GM19351 (cell line): ENCODE data around the gene LARP4.
"Not testable (repeated sequence)": the region's sequence is repeated elsewhere in the genome, so short reads cannot be mapped to it uniquely, and the experiment has no call there.

Experiments used
- ATAC-seq: cut with Tn5 transposase; IDR thresholded peaks from one replicate; pipeline ENCODE4 v1.9.1; 2021; ENCODE audit warnings: mild to moderate bottlenecking, moderate library complexity; ENCODE audit not compliant: unreplicated experiment

Gene LARP4

DNA sequence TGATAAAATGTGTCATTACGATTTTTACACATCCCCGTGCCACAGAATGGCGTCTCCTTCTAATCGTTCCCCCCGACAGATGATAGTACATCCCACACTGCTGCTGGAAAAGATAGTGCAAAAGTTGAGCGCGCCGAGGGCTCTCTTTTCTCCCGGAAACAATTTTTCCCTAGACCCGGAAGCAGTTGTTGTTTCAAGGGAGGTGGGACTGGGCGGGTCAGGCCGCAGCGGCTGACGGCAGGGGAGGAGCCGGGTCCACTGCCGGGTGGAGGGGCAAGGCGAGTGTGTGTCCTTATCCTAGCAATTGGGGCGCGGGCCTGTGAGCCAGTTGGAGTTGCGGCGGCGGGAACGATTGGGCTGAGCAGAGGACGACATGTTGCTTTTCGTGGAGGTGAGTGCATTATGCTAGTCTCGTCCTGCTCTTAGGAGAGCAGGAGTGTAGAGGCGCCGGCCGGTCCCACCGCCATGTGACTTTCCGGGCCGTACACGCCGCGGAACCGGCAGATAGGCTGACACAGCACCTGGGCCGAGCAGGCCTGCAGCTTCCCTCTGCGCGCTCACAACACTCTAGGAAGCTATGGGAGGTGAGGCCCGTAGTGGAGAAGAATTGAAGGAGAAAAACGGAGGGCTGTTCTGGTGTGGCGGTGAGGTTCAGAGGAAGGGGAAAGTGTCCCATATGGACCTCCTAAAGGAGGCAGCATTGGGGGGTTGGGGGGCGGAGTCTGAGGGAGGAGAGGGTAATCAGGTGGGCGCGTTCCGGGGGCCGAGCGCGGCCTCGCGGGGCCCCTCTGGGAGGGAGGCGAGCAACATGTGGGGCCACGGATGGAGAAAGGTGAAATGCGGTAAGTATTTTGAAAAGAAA is at the start of gene LARP4:
Gene LARP4 (plus strand): TSS at position 248 of the 862 bp plus-strand sequence. CDS start 126 bp downstream, at position 374.
- peak; percentile 95 for ATAC-seq

DNA sequence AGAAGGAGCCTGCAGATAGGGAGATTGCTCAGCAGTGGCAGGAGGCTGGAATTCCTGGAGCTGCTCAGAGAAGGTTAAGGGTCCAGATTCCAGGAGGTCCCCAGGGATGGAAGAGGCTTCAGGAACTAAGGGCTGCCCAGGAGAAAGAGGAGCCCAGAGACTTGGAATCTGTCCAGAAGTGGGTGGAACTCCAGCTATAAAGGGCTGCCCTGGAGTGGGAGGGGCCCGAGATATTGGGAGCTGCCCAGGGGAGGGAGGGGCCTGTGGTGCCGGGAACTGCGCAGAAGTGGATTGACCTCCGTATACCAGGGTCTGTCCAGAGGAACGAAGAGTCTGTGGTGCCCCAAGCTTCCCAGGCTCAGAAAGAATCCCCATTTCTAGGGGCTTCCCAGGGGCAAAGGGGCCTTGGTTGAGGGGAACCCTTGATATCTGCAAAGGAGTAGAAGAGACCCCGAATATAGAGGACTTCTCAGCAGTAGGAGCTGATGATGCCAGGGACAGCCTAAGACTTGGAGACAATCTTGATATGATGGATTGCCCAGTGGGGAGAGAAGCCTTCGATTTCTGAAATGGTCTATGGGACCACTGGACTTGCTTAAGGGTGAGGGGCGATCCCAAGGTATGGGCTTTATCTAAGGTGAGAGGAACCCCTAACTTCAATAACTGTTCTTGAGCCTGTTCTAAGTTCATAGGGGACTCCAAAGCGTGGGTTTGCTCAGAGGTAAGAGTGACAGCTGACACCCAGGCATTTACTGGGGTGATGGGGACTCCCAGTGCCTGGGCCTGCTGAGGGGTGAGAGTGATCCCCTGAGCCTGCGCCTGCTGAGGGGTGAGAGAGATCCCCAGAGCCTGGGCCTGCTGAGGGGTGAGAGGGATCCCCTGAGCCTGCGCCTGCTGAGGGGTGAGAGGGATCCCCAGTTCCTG is 49.3 kb upstream of the LARP4 start:
- no peak for ATAC-seq

DNA sequence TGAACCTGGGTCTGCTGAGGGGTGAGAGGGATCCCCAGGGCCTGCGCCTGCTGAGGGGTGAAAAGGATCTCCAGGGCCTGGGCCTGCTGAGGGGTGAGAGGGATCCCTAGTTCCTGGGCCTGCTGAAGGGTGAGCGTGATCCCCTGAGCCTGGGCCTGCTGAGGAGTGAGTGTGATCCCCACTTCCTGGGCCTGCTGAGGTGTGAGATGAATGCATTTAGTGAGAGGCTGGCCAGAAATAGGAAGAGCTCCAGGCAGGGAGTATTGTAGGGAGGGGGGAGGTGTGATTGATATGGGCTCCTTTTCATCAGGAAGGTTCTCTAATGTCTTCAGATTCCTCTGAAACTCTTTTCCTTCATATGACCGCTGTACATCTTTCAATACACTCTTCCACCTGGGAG is 47.3 kb upstream of the LARP4 start:
- no peak for ATAC-seq

DNA sequence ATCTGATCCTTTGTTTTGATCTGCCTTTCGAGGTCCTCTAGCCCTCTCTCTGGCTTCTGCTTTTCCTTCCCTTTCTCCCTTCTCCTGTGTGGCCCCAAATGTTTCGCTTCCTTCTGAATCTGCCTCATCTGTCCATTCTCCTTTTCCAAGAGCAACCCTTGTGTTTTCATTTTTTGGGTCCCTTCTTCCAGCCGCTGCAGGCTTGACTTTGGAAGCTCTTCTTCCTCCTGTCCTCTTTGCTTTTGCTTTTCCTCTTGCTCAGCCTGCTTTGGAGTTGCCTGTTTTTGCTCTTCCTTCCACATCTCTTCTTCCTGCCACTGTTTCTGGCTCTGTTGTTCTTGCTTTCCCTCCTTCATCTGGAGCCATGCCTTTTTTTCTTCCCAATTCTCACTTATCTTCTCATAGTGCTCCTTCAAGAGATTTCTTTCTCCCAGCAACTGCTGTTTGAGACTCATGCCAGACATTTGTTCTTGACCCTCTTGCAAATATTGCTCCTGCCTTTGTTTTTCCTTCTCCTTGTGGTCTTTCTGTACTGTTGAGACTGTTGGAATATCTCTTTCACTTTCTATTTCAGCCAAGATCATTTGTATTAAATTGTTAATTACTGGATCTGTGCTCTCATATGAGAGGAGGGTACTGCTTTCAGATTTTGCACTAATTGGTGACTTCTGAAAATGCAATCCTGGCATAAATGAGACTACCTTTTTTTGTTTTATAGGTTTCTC is 46.7 kb upstream of the LARP4 start:
- ATAC-seq: no peak

DNA sequence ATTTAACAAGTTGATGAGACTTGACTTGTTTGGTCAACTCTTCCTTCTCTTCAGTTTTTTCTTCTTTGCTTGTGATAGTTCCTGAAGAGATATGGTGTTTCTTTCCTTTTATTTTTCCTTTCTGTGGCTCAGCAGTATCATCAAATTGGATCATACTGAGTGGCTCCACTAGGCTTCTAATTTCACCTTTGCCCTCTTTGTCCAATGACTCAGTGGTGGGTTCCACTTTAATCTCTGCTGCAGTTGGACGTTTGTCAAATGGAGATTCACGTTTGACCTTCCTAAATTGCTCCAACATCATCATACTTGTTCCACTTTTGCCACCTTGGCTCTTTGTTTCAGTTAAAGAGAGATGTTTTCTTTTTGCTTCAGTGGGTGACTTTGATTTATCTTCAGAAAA is 45.8 kb upstream of the LARP4 start:
- no peak for ATAC-seq

DNA sequence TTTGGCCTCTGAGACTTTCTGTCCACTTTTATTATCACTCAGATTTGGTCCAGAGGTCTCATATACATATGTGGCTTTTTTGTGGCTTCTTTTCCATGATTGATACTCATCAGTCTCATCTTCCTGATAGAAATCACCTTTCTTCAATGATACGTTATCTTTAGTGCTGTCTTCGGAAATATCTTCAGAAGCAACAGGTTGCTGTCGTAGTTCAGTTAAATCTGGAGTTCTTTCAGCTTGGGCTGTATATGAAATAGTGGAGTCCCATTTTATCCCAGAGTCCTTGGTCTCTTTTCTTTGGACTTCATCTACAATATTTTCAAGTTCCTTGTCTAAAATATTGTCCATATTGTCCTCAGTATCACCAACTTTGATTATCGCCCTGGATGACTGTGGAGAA is 45.3 kb upstream of the LARP4 start:
- no peak for ATAC-seq

DNA sequence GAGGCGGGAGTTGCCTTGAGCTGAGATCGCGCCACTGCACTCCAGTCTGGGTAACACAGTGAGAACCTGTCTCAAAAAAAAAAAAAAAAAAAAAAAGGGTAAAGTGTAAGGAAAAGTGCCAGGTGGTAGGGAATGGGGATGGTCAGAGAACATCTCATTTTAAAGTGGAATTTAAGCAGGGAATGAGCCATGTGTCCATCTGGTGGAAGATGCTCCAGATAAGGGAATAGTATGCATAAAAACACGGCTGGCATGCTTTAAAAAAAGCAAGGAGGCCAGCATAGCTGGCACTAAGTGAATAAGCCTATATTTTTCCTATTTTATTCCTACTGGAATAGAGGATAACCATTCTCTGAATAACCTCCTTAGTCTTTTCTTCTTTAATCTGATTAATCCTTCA is 38.0 kb upstream of the LARP4 start:
- no peak for ATAC-seq

DNA sequence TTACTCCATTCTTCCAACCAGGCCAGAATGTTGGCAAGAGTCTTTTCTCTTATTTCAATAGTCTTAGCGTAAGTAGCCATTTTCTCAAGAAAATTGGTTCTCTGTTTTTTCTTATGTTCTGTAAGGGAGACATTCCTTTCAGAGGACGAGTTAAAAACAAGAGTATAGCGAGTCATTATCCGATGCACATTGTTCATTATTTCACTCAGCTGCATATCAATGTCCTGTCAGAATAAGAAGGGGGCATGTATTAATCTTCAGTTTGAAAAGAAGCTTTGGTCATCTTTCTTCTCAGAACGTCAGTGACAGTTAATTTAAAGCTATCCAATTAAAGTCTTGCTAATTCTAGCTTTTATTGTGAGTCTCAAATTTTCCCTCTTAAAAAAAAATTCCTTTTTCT is 37.5 kb upstream of the LARP4 start:
- ATAC-seq: no peak

DNA sequence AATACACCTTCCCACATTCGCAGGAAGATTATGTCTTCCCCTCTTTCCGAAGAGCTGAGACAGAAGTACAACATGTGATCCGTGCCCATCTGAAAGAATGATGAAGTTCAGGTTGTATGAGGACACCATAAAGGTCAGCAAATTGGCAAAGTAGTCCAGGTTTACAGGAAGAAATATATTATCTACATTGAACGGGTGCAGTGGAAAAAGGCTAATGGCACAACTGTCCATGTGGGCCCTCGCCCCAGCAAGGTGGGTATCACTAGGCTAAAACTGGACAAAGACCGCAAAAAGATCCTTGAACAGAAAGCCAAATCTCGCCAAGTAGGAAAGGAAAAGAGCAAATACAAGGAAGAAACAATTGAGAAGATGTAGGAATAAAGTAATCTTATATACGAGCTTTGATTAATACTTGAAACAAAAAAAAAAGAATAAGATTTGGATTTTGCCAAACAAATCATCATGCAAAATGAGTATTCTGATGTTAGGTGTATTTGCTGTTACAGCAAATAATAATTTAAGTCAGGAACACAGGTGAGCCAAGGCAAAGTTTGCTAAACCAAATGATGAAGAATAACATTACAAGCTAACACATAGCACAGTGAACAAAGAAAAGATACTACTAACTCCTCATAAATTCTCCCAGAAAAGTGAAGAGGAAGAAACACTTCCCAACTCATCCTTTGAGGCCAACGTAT is 34.8 kb upstream of the LARP4 start:
- no peak for ATAC-seq

DNA sequence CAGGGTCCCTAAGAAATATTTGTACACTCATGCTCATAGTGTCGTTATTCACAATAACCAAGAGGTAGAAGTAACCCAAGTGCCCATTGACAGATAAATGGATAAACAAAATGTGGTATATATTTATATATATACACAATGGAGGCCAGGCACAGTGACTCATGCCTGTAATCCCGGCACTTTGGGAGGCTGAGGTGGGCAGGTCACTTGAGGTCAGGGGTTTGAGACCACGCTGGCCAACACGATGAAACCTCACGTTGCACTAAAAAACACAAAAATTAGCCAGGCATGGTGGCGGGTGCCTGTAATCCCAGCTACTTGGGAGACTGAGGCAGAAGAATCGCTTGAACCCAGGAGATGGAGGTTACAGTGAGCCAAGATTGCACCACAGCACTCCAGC is 30.0 kb upstream of the LARP4 start:
- ATAC-seq: not testable (repeated sequence)

DNA sequence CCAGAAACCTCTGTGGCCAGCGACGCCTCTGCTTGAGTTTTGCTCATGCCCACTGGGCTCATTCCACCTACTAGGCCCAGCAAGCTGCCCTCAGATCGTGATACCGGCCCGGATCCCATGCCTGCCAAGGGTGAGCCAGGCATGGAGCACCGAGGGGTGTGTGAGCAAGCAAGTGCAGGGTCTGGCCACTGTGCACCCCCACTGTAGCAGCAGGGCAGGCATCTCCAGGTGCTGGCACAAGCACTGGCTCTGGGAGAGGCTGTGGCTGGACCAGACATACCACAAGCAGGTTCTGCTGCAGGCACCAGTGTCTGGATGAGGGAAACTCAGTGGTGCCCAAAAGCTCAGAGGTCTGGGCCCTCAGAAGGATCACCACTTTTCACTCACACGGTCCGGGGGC is 24.9 kb upstream of the LARP4 start:
- no peak for ATAC-seq

DNA sequence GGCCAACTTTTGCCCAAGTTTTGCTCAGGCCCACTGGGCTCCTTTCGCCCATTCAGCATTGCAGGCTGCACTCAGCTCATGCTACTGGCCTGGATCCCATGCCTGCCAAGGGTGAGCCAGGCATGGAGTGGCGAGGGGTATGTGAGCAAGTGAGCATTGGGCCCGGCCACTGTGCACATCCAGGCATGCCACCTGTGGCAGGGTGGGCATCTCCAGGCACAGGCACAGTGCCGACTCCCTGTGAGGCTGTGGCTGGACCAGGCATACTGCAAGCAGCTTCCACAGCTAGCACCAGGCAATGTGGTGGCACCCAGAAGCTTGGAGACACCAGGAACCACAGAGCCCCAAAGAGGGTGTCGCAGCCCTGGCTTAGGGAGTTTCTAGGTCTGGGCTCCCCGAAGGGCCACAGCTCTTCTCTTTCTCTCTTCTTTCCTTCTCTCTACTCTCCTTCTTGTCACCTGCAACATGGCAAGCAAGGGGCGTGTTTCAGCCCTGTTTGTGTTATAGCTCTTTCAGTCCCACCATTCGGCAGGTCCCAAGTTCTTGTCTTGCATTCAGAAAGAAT is 19.8 kb upstream of the LARP4 start:
- ATAC-seq: no peak

DNA sequence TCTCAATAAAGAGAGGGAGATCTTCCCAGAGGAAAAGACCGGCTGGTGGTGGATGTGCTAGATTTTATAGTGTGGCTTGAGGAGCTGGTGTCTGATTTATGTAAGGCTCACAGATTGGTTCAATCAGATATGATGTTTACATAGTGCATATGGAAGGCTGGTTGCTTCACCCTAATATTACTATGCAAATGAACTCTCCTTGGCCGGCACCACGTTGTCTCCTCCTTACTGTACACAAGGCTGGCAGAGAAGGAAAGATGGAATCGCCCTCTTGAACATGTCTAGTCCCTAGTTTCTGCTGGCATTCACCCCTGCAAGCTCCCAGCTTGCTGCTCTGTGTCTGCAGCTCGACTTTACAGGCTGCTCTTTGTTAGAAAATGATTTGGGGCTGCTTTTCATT is 13.2 kb upstream of the LARP4 start:
- ATAC-seq: no peak

DNA sequence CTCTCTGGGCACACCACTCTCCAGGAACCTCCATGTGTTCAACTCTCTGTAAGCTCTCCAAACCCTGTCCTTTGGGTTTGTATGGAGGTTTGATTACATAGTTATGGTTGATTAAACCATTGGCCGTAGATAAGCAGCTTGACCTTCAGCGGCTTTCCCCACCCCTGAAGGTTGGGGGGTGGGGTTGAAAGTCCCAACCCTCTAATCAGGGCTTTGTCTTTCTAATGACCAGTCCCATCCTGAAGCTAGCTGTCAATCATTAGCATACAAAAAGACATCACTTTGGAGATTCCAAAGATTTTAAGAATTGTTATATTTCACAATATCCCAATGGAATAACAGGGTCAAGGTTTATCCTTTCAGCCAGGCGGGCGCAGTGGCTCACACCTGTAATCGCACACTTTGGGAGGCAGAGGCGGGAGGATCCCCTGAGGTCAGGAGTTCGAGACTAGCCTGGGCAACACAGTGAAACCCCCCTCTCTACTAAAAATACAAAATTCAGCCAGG is 12.7 kb upstream of the LARP4 start:
- no peak for ATAC-seq

DNA sequence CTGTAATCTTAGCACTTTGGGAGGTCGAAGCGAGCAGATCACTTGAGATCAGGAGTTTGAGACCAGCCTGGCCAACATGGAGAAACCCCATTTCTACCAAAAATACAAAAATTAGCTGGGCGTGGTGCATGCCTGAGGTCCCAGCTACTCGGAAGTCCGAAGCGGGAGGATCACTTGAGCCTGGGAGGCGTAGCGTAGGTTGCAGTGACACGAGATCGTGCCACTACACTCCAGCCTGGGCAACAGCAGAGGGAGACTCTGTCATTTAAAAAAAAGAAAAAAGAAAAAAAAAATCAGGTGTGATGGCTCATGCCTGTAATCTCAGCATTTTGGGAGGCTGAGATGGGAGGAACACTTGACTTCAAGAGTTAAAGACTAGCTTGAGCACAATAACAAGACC is 11.9 kb upstream of the LARP4 start:
- ATAC-seq: not testable (repeated sequence)

DNA sequence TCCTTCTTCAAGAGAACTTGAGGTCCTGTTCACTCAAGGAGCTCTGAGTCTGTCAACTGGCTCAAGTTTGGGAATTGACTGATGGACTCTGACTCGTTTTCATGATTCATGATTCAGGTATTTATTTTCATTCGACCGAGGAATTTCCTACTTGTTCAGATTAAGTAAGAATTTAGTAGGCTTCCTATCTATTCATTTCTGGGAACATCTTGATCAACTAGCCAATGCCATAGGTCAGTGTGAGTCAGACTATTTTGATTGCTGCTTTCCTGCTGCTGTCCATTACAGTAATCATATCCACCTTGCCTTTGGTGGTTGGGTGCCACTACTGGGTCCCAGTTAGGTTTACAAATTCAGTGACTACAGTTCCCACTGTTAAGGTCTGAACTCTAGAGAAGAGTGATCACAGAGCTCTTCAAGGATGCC is 10.4 kb upstream of the LARP4 start:
- no peak for ATAC-seq

DNA sequence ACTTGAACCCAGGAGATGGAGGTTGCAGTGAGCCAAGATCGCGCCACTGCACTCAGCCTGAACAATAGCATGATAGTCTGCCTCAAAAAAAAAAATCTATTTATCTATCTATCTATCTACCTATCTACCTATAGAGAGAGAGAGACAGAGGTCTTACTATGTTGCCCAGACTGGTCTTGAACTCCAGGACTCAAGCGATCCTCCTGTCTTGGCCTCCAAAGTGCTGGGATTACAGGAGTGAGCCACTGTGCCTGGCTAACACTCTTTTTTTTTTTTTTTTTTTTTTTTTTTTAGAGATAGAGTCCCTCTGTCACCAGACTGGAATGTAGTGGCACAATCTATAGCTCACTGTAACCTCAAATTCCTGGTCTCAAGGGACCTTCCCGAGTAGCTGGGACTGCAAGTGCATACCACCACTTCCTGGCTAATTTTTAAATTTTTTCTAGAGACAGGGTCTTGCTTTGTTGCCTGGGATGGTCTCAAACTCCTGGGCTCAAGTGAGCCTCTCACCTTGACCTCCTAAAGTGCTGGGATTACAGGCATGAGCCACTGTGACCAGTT is 6.1 kb upstream of the LARP4 start:
- ATAC-seq: no peak

DNA sequence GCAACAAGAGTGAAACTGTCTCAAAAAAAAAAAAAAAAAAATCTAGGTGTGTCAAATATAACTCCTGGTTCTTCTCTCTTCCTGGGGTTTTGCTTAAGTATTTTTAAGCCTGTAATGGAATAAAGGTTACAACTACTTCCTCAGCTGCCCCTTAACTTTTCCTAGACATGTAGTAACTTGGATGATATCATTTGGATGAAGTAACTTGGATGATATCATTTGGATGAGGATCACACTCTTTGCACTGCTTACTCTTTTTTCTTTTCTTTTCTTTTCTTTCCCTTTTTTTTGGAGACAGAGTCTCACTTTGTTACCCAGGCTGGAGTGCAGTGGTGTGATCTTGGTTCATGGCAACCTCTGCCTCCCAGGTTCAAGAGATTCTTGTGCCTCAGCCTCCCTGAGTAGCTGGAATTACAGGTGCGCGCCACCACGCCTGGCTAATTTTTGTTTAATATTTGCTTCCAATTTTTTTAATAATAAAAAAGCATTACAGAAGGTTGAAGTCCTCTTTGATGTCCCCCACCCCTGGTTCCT is 3.5 kb upstream of the LARP4 start:
- no peak for ATAC-seq

DNA sequence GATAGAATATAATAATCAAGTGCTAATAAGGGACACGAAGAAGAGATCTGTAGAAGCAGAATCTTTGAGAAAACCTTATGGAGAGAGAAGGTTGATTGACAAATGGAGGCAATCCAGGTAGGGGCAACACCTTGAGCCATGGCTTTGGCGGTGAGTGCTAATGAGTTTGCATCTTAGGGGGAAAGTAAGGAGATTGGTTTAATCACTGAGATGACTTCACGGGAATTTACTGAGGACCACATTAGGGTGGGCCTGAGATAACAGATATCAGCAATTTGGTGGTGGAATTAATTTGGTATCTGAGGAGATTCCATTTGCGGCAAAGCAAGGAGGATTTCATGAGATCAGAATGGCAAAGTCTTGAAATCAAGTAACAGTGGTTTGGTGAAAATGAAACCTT is 1.8 kb upstream of the LARP4 start:
- ATAC-seq: no peak
